Subcutaneous adipose tissue (tissue), 4 donors: ENCODE data around the gene DEGS1. TPM values are rescaled to one million over a fixed set of nuclear protein-coding genes. Genes with fewer than 3 reads are reported as not detected.

Experiments
- total RNA-seq, 4 donors: library from RNA; depleted of rRNA; stranded (reverse); fragments of >200 nt; gene quantifications; one replicate each; pipeline ENCODE4 v1.1.0, GENCODE V29; 2016
- TF ChIP-seq, protein P1 (sequence below): fragments of 450-650 bp; IDR thresholded peaks from one replicate; pipeline ENCODE4 v1.5.1; 2016; ENCODE audit warnings: low read depth, mild to moderate bottlenecking, control low read depth, antibody characterized with exemption, moderate library complexity

Gene DEGS1
- total RNA-seq: 100 to 1,000 TPM in 1 of 4 donors, 10 to 100 TPM in 3; 61.9 to 111 (median 83.3) TPM

GRCh38 chr1:224182866-224183590 is at the start of gene DEGS1:
TSS of gene DEGS1 (plus strand) at chr1:224183240. CDS start at chr1:224183337, 97 bp downstream.
- TF ChIP-seq, protein P1, sequence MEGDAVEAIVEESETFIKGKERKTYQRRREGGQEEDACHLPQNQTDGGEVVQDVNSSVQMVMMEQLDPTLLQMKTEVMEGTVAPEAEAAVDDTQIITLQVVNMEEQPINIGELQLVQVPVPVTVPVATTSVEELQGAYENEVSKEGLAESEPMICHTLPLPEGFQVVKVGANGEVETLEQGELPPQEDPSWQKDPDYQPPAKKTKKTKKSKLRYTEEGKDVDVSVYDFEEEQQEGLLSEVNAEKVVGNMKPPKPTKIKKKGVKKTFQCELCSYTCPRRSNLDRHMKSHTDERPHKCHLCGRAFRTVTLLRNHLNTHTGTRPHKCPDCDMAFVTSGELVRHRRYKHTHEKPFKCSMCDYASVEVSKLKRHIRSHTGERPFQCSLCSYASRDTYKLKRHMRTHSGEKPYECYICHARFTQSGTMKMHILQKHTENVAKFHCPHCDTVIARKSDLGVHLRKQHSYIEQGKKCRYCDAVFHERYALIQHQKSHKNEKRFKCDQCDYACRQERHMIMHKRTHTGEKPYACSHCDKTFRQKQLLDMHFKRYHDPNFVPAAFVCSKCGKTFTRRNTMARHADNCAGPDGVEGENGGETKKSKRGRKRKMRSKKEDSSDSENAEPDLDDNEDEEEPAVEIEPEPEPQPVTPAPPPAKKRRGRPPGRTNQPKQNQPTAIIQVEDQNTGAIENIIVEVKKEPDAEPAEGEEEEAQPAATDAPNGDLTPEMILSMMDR: no peak

DNA sequence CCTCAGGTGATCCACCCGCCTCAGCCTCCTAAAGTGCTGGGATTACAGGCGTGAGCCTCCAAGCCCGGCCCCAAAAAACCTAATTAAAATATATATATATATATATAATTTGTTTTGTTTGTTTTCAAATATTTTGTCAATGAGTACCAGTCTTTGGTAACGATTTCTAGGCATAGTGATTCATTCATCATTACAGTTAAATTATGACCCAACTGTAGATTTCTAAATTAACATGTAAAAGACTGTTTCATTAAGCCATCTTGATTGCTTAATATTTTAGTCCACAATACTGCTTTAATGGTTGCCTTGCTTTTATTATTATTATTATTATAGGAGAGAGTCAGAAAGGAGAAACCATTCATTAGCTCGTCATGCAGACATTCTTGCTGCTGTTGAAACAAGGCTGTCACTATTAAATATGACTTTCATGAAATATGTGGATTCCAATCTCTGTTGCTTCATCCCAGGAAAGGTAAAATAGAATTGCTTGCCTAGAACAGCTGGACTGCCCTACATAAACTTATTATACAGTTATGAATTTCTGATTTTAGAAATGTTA is 49.2 kb upstream of the DEGS1 start:
- TF ChIP-seq, protein P1: no peak

DNA sequence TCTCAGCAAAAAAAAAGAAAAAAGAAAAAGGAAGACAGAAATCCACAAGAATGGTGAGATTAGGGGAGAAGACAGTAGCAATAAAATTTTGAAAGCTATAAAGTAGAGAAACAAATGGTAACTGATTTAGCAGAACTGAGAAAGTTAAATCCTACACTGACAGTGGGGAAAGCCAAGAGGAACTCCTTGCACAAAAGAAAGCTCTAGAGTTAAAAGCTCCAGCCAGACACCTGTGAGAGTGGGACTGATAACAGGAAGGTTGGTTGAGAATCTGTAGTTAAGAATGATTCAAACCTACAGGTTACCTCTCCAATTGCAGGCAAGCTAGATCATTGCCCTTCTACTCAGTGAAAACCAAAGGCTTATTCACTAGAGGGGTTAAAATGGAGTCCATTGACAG is 45.5 kb upstream of the DEGS1 start:
- TF ChIP-seq, protein P1: no peak

DNA sequence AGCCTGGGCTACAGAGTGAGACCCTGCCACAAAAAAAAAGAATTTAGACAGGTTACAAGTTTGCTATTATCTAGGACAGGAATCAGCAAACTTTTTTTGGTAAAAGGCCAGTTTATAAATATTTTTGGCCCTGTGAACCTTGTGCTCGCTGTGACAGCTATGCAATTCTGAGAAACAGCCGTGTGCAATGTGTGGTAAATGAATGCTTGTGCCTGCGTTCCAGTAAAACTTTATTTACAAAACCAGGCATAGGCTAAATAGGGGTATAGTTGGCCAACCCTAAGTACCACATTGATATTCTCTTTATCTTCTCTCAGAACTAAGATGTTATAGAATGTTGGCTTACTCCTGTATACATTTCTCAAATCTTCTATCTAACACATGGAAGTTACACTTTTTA is 44.8 kb upstream of the DEGS1 start:
- TF ChIP-seq, protein P1: no peak

DNA sequence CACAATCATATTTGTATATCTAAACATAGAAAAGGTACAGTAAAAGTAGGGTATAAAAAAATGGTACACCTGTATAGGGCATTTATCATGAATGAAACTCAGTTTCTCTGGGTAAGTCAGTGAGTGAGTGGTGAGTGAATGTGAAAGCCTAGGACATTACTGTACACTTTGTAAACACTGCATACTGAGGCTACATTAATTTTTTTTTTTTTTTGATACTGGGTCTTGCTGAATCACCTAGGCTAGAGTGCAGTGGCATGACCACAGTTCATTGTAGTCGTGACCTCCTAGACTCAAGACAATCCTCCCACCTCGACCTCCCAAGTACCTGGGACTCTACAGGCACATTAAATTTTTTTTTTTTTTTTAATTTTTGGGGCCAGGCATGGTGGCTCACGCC is 41.3 kb upstream of the DEGS1 start:
- TF ChIP-seq, protein P1: no peak

- TF ChIP-seq, protein P1: no peak
These were observed 33.3 kb upstream of the DEGS1 start for GRCh38 chr1:224149709-224150108.

DNA sequence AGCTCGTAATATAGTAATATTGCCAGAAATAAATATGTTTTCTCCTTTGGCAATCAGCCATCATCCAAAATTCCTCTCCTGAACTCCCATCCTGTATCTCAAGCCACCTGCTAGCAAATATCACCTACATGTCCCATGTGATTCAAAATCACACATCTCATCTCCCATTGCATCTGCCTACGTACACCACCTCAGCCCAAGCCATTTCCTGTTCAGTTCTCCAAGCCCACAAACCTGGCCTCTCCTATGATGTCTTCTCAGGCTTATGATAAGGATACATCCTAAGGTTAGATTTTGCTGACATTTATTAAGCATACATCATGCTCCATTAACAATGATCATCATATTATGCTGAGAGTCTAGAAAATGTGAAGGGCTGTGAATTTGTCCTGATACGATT is 31.9 kb upstream of the DEGS1 start:
- TF ChIP-seq, protein P1: no peak
